ENCODE results near the gene C10orf53. TPM values are rescaled to one million over a fixed set of nuclear protein-coding genes. Genes with fewer than 3 reads are reported as not detected.

C10orf53 gene
- polyA plus RNA-seq (ENCODE audit: insufficient read length in 3 of 3), result under 1 TPM in 1 of 3 donors, not detected in 2; 0.13 TPM

GRCh38 chr10:49679480-49679893, at the start of gene C10orf53:
C10orf53 (plus strand) TSS chr10:49679651; CDS start chr10:49679698, 47 bp downstream.
- no peak for DNase-seq (ENCODE audit: low read depth in 3 of 3, low spot score in 2 of 3)

- DNase-seq (ENCODE audit: low read depth in 3 of 3, low spot score in 2 of 3), result no peak
Observed at GRCh38 chr10:49631975-49632374, 47.5 kb upstream of the C10orf53 start.

- no peak for DNase-seq (ENCODE audit: low read depth in 3 of 3, low spot score in 2 of 3)
Observed at GRCh38 chr10:49632406-49633317, 46.8 kb upstream of the C10orf53 start.

GRCh38 chr10:49633327-49634068, 46.0 kb upstream of the C10orf53 start:
- no peak for DNase-seq (ENCODE audit: low read depth in 3 of 3, low spot score in 2 of 3)

GRCh38 chr10:49634069-49634660, 45.3 kb upstream of the C10orf53 start:
- DNase-seq (ENCODE audit: low read depth in 3 of 3, low spot score in 2 of 3), result no peak

GRCh38 chr10:49642311-49642710, 37.1 kb upstream of the C10orf53 start:
- no peak for DNase-seq (ENCODE audit: low read depth in 3 of 3, low spot score in 2 of 3)

- no peak for DNase-seq (ENCODE audit: low read depth in 3 of 3, low spot score in 2 of 3)
Observed at GRCh38 chr10:49643241-49644034, 36.0 kb upstream of the C10orf53 start.

- no peak for DNase-seq (ENCODE audit: low read depth in 3 of 3, low spot score in 2 of 3)
Observed at GRCh38 chr10:49644035-49644646, 35.3 kb upstream of the C10orf53 start.

GRCh38 chr10:49645417-49645816, 34.0 kb upstream of the C10orf53 start:
- no peak for DNase-seq (ENCODE audit: low read depth in 3 of 3, low spot score in 2 of 3)

GRCh38 chr10:49645871-49646870, 33.3 kb upstream of the C10orf53 start:
- DNase-seq (ENCODE audit: low read depth in 3 of 3, low spot score in 2 of 3), result no peak

GRCh38 chr10:49647554-49647953, 31.9 kb upstream of the C10orf53 start:
- DNase-seq (ENCODE audit: low read depth in 3 of 3, low spot score in 2 of 3), result no peak

GRCh38 chr10:49647985-49648795, 31.3 kb upstream of the C10orf53 start:
- DNase-seq (ENCODE audit: low read depth in 3 of 3, low spot score in 2 of 3), result no peak

- no peak for DNase-seq (ENCODE audit: low read depth in 3 of 3, low spot score in 2 of 3)
Observed at GRCh38 chr10:49649294-49649693, 30.2 kb upstream of the C10orf53 start.

GRCh38 chr10:49649936-49650723, 29.3 kb upstream of the C10orf53 start:
- no peak for DNase-seq (ENCODE audit: low read depth in 3 of 3, low spot score in 2 of 3)

GRCh38 chr10:49650724-49651034, 28.8 kb upstream of the C10orf53 start:
- no peak for DNase-seq (ENCODE audit: low read depth in 3 of 3, low spot score in 2 of 3)

GRCh38 chr10:49651039-49651835, 28.2 kb upstream of the C10orf53 start:
- no peak for DNase-seq (ENCODE audit: low read depth in 3 of 3, low spot score in 2 of 3)
